Measurements from ENCODE around the gene INTS3. TPM values are rescaled to one million over a fixed set of nuclear protein-coding genes. Genes with fewer than 3 reads are reported as not detected.

The INTS3 gene
- total and polyA plus RNA-seq, 9 of the 15 experiments (the other 6 are each of a cell fraction or from before 2014, with no cell fraction given): 6.3 to 24.1 (median 14.3) TPM

- no peak for TF ChIP-seq RERE (CRISPR knock-in tag; IDR thresholded peaks at IDR 0.05; ENCODE audit: borderline replicate concordance)
- TF ChIP-seq ESRRA (IDR thresholded peaks at IDR 0.05; ENCODE audit: borderline replicate concordance, low read depth): no peak
- TF ChIP-seq TEAD2 (tag; IDR thresholded peaks at IDR 0.05): no peak
- TF ChIP-seq ZNF316 (IDR thresholded peaks at IDR 0.05): no peak
- no peak for TF ChIP-seq ZNF639 (CRISPR knock-in tag; conservative IDR thresholded peaks at IDR 0.05 in 1 of 2, IDR thresholded peaks at IDR 0.05 in 1 of 2)
- TF ChIP-seq ZKSCAN1 (IDR thresholded peaks at IDR 0.05; ENCODE audit: low read depth, low read length): no peak
- no peak for TF ChIP-seq XRCC3 (IDR thresholded peaks at IDR 0.05)
- no peak for TF ChIP-seq PATZ1 (CRISPR knock-in tag; IDR thresholded peaks at IDR 0.05; ENCODE audit: borderline replicate concordance)
- TF ChIP-seq TRIM28 (IDR thresholded peaks at IDR 0.05): no peak
These were observed 42.9 kb downstream of the INTS3 start (continued) for GRCh38 chr1:153770797-153771196.

Data from K562 (cell line).